ENCODE results near the gene TMEM269. TPM values are rescaled to one million over a fixed set of nuclear protein-coding genes. Genes with fewer than 3 reads are reported as not detected.
A peak's percentile ranks its signal among the peaks of the same experiment; 100 is the strongest.

TMEM269 gene
- total and polyA plus RNA-seq, 9 of the 15 experiments (the other 6 are each of a cell fraction or from before 2014, with no cell fraction given) = 0.09 to 0.49 (median 0.21) TPM

GRCh38 chr1:42774928-42775526 lies 9.8 kb upstream of the TMEM269 start:
- Histone ChIP-seq H3K36me3 (ENCODE audit: control insufficient read depth, insufficient read depth, low read length) (peaks cover 82% of the 10 kb centered on the region), H3K4me2 (ENCODE audit: insufficient read depth, low read length) (no peak overlapping the region), H3K9me3 (replicated peaks; ENCODE audit: control insufficient read depth, insufficient read depth, low read depth, low read length) (no peaks in the 10 kb centered on the region), H3K27ac (ENCODE audit: extremely low read depth, low read depth, low read length) (no peak overlapping the region), H2AFZ (ENCODE audit: low read depth, low read length) (no peak overlapping the region), H3K9me1 (ENCODE audit: control insufficient read depth, insufficient read depth, low read length) (no peaks in the 10 kb centered on the region), H3K27me3 (ENCODE audit: control insufficient read depth in 2 of 2, insufficient read depth in 2 of 2, low read length in 2 of 2) (no peaks in the 10 kb centered on the region), H3K9ac (ENCODE audit: insufficient read depth in 1 of 2, low read depth in 2 of 2, low read length in 2 of 2) (no peak overlapping the region), H4K20me1 (replicated peaks; ENCODE audit: control insufficient read depth, insufficient read depth, low read length) (no peaks in the 10 kb centered on the region), H3K4me1 (replicated peaks in 1 of 2; ENCODE audit: control insufficient read depth in 2 of 2, insufficient read depth in 2 of 2, low read length in 2 of 2) (no peaks in the 10 kb centered on the region), H3K79me2 (ENCODE audit: control insufficient read depth, insufficient read depth, low read length) (peaks cover 24% of the 10 kb centered on the region), H3K4me3 (no peak overlapping the region)
- DNase-seq (ENCODE audit: extremely low read depth in 1 of 4, low spot score in 3 of 4) (no peak), ATAC-seq (no peak), FAIRE-seq (no peak)
- peak; percentile 56 for TF ChIP-seq PKNOX1 (IDR thresholded peaks at IDR 0.05)
- no peak for TF ChIP-seq ETV5 (CRISPR knock-in tag; IDR thresholded peaks at IDR 0.05; ENCODE audit: low read depth)
- intact Hi-C loops (cut with micrococcal nuclease) (no loop called here), in situ Hi-C loops (cut with MboI) (loop anchor here (5.0 kb wide), 1 partner anchor 297 kb away; no protein-coding TSS in a partner anchor)
- WGBS (ENCODE audit: insufficient coverage, low coverage, missing lambda C conversion rate) = 73% methylated on average over 5 of the region's 5 CpGs
- ChIA-PET CTCF (ENCODE audit: low intra/inter-chr PET ratio) (interaction anchor here (1.8 kb wide), 1 partner anchor 299 kb away, joined by 6 read pairs; no protein-coding TSS in a partner anchor), POLR2A (no interaction called here)
- no TSS peak for BruUV-seq (replicated peaks)

GRCh38 chr1:42776502-42776901 lies 8.3 kb upstream of the TMEM269 start:
- H3K9me3 ChIP-seq (replicated peaks; ENCODE audit: control insufficient read depth, insufficient read depth, low read depth, low read length) = no peaks in the 10 kb centered on the region
- no peak overlapping the region for H3K9ac ChIP-seq (ENCODE audit: insufficient read depth in 1 of 2, low read depth in 2 of 2, low read length in 2 of 2)
- WGBS (ENCODE audit: insufficient coverage, low coverage, missing lambda C conversion rate) = 93% methylated on average over 6 of the region's 6 CpGs
- no TSS peak for BruUV-seq (replicated peaks)
- ATAC-seq (no peak), FAIRE-seq (no peak), DNase-seq (ENCODE audit: extremely low read depth in 1 of 4, low spot score in 3 of 4) (no peak)
- peaks cover 11% of the 10 kb centered on the region; the same call in 2 of the 3 replicates for H3K79me2 ChIP-seq (ENCODE audit: control insufficient read depth, insufficient read depth, low read length)
- H3K4me3 ChIP-seq = no peak overlapping the region
- no peaks in the 10 kb centered on the region; a peak in 1 of 5 replicates for H3K4me1 ChIP-seq (replicated peaks in 1 of 2; ENCODE audit: control insufficient read depth in 2 of 2, insufficient read depth in 2 of 2, low read length in 2 of 2)
- H3K27me3 ChIP-seq (ENCODE audit: control insufficient read depth in 2 of 2, insufficient read depth in 2 of 2, low read length in 2 of 2) = no peaks in the 10 kb centered on the region
- no peaks in the 10 kb centered on the region for H3K9me1 ChIP-seq (ENCODE audit: control insufficient read depth, insufficient read depth, low read length)
- H2AFZ ChIP-seq (ENCODE audit: low read depth, low read length) = no peak overlapping the region
- POLR2A ChIA-PET = interaction anchor here (0.9 to 5.2 kb wide), 4 partner anchors 9 to 297 kb away, joined by 3 to 27 read pairs (median 12); partner anchors contain the start of genes C1orf50 and P3H1
- CTCF ChIA-PET (ENCODE audit: low intra/inter-chr PET ratio) = no interaction called here
- peaks cover 84% of the 10 kb centered on the region for H3K36me3 ChIP-seq (ENCODE audit: control insufficient read depth, insufficient read depth, low read length)
- H4K20me1 ChIP-seq (replicated peaks; ENCODE audit: control insufficient read depth, insufficient read depth, low read length) = no peaks in the 10 kb centered on the region
- no peak overlapping the region for H3K27ac ChIP-seq (ENCODE audit: extremely low read depth, low read depth, low read length)
- in situ Hi-C loops (cut with MboI) = loop anchor here (5.0 kb wide), 1 partner anchor 296 kb away; no protein-coding TSS in a partner anchor
- intact Hi-C loops (cut with micrococcal nuclease) = no loop called here
- H3K4me2 ChIP-seq (ENCODE audit: insufficient read depth, low read length) = no peak overlapping the region
- TF ChIP-seq NFRKB (IDR thresholded peaks at IDR 0.05; ENCODE audit: low read depth) (no peak), ZFP1 (CRISPR knock-in tag; IDR thresholded peaks at IDR 0.05) (no peak), NBN (IDR thresholded peaks at IDR 0.05; ENCODE audit: low read depth) (no peak), ZNF311 (CRISPR knock-in tag; IDR thresholded peaks at IDR 0.05) (no peak), ZNF764 (CRISPR knock-in tag; IDR thresholded peaks at IDR 0.05; ENCODE audit: low read depth) (no peak), SMARCB1 (IDR thresholded peaks at IDR 0.05; ENCODE audit: insufficient read length, low read depth) (no peak), KLF1 (tag; IDR thresholded peaks at IDR 0.05) (no peak), CLOCK (CRISPR knock-in tag; IDR thresholded peaks at IDR 0.05; ENCODE audit: borderline replicate concordance) (no peak), FOSL1 (tag; conservative IDR thresholded peaks at IDR 0.05) (no peak), ZC3H8 (IDR thresholded peaks at IDR 0.05) (no peak)
